GM12864 (cell line): ENCODE data around the gene FLNC.

ENCODE experiments used
- DNase-seq: peaks from one replicate; pipeline ENCODE4 v3.0.0-alpha.2; 2011; ENCODE audit warnings: low read depth
- H3K4me3 ChIP-seq: 2 replicates; pipeline ENCODE4 v1.5.1; 2011; ENCODE audit warnings: mild to moderate bottlenecking, low read depth, low read length, control low read depth
- CTCF ChIP-seq: IDR thresholded peaks from 2 replicates; pipeline ENCODE4 v1.5.1; 2011; ENCODE audit warnings: low read depth, mild to moderate bottlenecking, moderate library complexity, low read length, control low read depth, inconsistent platforms; ENCODE audit errors: missing control alignments

Gene FLNC

DNA sequence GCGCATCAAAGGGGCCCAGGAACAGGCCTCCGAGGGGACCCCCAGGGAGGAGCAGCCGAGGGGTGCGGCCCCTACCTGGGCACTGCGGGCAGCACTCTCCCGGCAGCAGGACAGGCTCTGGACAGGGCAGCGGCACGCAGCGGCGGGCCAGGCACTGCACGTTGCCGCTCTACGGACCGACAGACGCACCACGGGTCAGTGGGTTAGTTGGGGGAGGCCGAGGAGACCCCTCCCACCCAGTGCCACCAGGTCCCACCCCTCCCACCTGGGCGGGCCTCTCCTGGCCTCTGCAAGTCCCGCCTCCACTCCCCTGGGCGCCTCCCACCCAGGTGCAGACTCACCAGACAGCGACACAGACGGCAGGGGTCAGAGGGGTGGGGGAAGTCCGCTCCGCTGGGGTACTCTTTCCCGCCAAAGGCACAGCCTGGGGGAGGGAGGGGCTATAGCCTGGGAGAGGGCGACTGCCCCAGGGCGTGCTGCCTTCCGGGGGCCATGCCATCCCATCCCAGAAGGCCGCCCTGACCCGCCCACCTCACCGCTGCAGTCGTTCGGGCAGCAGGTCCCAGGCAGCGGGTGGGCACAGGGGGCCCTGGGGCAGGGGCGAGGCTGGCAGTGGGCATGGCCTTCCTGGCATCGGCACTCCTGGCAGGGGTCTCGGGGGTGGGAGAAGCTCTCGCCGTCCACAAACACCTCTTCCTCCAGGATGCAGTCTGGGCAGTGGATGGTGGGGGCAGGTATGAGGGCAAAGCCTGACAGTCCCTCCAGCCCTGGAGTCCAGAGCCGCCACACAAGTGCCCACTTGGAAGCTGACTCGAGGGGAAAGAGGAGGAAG is 61.1 kb downstream of the FLNC start:
- no peak for DNase-seq
- no peak overlapping the region for H3K4me3 ChIP-seq
- no peak for TF ChIP-seq CTCF

DNA sequence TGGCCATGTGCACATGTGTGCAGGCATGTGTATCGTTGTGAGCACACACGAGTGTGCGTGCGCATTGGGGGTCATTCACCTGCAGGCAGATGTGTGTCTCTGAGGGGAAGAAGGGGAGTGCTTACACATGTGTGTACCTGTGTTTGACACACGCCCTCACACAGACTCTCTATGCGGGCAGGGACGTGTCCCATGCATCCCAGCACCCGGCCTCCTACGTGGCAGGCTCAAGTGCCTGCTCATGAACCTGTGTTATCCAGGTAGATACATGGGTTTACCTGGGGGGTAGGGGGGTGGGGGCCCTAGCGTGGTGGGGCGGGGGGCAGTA is 61.7 kb downstream of the FLNC start:
- no peak for DNase-seq
- TF ChIP-seq CTCF = no peak
- H3K4me3 ChIP-seq = no peak overlapping the region

DNA sequence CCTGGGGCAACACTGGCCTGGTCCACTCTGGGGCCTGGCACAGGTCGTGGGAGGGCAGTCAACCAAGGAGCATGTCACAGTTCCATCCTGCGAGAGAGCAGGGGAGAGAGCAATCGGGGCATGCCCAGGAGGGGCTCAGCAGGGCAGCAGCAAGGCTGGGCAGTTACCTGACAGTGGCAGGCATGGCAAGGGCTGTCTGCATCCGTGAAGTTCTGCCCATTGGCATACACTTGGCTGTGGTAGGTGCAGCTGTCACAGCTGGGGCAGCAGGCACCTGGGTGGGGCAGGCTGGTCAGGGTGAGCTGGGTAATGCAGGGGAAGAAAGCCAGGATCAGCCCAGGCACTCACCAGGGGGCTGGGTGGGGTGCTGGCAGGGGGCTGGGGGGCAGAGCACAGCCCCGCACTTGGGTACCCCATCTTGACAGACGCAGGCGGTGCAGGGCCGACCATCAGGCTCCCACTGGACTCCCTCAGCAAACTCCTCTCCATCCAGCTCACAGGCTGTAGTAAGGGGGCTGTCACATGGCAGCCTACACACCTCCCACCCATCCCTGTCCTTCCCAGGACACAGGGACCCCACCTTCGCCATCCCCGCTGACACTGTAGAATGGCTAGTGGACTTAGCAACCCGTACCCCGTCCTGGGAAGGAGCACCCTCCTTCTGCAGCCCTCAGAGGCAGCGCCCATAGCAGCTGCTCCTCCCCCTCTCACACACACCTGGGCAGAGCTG is 62.5 kb downstream of the FLNC start:
- TF ChIP-seq CTCF = no peak
- no peak for DNase-seq
- no peak overlapping the region for H3K4me3 ChIP-seq

DNA sequence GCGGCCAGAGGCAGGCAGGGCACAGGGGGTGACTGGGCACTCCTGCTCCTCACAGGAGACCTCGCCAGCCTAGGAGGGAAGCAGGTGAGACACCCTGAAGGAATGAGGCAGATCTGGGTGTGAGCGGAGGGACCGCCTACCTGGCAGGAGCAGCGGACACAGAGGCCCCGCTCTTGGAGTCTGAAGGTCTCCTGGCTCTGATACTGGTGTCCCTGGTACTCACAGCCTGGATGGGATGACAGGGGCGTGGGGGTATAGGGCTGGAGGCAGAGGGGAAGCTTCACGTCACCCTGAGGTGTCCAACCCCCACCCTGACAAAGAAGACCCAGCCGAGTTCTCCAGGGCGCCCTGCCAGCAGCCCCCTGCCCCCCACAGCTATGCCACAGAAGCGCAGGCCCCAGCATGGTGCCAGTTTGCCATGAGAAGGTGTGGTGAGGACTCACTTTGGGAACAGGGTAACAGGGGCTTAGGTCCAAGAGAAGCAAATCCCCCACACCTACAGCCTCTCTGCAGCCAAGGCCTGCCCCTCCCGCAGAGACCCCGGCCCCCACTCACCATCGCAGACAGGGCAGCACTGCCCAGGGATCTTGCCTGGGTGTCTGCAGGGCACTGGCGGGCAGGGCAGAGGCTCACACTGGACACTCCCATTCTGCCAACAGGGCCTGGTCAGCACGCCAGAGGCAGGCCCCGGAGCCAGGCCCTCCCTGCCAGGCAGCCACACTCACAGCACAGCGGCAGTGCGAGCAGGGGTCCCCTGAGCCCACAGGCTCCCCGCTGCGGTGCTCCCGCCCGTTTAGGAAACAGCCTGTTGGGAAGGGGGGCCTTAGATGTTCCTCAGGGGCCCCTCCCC is 63.3 kb downstream of the FLNC start:
- DNase-seq = no peak
- H3K4me3 ChIP-seq = no peak overlapping the region
- no peak for TF ChIP-seq CTCF

DNA sequence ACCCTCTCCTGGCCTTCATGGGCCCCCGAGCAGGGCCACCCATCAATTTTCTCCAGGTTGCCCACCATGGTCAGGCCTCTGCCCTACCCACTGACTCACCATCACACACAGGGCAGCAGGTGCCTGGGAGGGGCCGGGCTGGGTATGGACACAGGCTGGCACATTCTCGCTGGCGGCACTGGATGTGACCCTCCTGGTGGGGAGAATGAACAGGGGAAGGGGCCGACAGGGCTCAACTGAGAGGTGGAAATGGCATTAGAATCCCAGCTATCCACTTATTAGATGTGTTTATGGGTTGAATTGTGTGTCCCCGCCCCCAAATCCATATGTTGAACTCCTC is 63.9 kb downstream of the FLNC start:
- TF ChIP-seq CTCF = no peak
- no peak overlapping the region for H3K4me3 ChIP-seq
- DNase-seq = no peak

DNA sequence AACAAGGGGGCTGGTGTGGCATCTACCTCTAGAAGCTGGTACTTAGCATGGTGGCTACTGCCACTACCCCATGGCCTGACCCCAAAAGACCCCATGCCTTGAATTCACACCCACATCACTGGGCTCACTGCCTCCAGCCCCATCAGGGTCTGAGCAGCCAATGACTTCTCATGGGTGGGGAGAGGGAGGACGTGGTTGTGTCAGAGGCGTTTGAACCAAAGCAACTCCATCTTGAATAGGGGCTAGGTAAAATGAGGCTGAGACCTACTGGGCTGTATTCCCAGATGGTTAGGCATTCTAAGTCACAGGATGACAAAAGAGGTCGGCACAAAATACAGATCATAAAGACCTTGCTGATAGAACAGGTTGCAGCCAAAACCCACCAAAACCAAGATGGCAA is 65.1 kb downstream of the FLNC start:
- H3K4me3 ChIP-seq = no peak overlapping the region
- no peak for DNase-seq
- TF ChIP-seq CTCF = no peak
